ENCODE data around the gene GNAL.
"Not testable (repeated sequence)": the region's sequence is repeated elsewhere in the genome, so short reads cannot be mapped to it uniquely, and the experiment has no call there.

The GNAL gene

DNA sequence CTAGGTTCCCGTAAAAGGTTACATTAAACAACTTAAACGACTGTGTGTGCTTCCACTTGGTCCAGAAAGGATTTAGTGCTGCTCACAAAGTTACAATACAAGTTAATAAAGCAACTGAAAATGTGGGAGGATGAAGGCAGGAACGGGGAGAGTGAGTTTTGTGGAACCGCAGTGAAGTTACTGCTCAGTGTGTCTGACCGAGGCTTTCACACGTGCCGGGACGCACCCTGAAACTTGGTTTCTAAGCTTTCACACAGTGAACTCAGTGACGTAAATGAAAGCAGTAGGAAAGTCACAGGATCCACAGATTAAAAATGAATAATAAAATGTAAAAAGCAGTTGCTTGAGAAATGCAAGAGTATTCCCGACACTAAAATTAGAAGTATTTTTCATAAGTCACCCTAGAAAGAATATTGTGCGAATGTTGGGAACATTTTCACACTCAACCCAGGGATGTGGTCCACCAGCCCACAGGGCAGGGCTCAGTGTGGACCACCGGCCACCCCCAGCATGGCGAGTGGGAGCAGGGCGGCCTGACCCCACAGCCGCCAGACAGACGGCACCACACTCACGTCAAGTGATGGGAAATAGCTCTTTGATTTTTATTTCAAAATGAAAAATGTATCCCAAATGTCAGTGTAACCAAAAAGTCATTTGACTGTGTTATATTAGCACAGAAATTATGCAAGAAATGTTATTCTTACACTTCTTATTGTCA, 129.6 kb downstream of the GNAL start:
- DNase-seq, result no peak

DNA sequence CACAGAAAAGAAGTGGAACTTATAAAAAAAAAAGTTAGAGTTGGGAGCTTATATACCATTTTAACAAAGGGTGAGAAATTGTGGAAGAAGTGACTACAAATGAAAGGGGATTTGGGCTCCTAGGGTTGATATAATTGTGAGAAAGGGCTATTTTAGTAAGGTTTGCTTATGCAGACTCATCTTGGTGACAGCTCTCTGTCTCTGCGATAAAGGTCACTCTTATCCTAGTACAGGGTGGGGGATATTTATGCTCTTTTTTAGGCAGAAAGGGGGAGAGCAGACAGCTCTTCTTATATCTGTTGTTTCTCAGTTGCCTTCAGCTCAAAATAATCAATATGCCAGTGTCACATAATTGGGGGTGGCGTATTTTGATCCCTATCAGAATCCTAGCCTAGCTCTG, 130.9 kb downstream of the GNAL start:
- no peak for DNase-seq

DNA sequence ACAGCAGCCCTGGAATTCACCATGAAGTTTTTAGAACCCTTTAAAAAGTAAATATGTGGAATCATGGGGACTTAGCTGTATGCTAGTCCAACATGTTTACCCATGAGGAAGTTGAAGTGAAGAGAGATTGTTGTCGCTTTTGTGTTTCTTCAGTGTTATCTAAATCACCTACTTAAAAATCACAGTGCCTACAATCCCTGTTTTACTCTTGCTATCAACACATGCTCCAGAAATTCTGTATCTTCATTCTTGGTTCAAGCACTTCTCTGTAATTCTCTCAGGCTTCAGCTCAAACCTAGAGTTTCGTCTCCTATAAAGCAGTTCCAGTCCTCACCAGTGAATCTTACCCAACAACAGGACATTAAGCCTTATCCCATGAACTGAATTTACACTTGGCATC, 131.6 kb downstream of the GNAL start:
- DNase-seq, result no peak

DNA sequence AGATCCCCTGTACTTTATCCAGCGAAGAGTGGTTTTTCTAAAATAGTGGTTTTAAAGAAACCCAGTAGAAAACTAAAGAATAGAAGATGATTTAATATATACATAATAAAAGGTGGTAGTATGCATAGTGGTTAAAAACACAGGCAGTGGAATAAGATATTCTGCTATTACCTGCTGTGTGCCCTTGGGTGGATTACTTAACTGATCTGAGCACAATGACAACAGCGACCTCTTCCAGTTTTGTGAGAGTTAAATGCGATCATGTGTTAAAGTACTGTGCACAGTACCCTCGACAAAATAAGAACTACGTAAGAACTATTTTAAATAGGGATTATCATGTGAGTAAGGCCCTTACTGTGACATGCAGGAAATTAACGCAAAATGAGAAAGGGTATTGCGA, 132.1 kb downstream of the GNAL start:
- no peak for DNase-seq

DNA sequence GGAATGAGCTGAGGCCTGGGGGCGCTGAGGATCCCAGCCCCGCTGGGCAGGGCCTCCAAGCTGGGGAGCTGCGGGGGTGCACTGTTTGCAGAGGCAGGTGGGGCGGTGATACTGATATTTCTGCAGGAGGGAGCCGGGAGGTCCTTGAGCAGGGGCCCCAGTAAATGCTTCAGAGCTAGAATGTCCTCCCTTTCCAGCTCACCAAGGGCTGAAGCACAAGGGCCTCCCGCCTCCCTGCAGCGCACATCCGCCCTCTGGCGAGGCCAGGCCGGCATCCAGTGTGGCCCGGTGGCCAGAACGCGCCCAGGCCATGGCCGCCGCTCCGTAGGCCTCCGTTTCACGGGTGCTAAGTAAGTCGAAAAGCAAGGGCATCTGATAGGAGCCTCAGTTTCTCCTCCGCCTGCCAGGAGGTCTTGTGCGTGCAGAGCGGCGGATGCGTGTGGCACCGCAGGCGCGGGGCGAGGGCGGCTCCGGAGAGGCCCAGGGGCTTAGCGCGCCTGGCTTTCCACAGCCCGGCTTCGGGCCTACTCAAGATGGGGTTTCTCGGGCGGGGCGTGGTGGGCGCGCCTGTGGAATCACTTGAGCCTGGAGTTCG, 132.7 kb downstream of the GNAL start:
- no peak for DNase-seq

DNA sequence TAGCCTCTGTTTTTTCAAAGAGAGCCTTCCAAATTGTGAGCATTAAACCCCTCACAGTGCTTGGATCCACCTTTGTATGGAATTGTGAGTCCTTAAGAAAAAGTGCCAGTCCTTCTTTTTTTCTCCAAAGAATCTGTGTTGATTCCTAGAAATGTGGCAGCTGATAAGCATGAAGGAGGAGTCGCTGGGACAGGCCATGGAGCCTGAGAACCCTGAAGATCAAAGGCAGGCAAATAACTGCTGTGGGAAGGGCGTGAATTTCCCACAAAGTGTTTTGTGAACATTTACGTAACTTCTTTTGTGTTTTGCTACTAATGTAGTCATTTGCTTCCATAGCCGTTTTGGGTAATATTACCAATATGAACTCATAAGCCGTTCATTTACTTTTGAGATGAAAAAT, 134.5 kb downstream of the GNAL start:
- DNase-seq, result no peak

GRCh38 chr18:11826836-11827235, 137.8 kb downstream of the GNAL start:
- no peak for DNase-seq

GRCh38 chr18:11828786-11829432, 139.8 kb downstream of the GNAL start:
- no peak for DNase-seq

DNA sequence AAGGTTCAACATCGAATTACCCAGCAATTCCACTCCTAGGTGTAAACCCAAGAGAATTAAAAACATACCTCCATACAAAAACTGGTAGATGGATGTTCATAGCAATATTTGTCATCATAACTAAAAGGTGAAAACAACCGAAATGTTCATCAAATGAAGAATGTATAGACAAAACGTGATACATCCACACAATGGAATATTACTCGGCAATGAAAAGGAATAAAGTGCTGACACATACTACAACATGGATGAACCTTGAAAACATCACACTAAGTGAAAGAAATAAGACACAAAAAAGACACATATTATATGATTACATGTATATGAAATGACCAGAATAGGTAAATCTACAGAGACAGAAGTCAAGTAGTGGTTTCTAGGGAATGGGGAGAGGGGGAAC, 141.5 kb downstream of the GNAL start:
- DNase-seq, result no peak

GRCh38 chr18:11831921-11832320, 142.9 kb downstream of the GNAL start:
- DNase-seq, result no peak

DNA sequence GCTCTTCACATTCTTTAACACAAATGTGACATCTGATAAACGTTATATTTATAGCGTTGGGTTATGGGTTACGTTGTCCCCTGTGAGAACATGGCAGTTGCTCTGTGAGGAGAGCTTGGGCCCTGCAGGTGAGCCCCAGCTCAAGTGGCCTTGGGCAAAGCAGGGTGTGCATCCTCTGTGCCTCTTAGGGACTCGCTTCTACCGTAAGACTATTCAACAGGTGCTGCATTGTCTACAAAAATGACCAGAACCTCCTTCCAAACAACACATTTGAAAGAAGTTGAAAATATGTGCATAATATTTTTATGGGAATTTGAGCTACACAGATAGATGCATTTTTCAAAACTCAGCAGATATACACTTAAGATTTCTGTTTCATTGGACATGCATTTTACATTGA, 145.7 kb downstream of the GNAL start:
- no peak for DNase-seq

DNA sequence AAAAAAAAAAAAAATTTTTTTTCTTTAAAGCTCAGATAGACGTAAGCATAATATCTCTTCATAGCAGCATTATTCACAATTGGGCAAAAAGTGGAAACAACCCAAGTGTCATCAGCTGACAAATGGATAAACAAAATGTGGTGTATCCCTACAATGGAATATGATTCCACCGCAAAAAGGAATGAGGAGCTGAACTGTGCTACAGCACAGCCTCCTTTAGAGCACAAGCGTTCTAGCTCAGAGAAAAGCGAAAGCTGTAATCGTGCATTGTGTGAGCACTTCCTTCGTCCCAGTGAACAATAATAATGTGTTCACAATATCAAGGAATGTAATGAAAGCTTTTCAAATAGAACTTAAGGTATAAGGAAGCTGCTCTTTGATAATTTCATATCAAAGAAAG, 150.5 kb downstream of the GNAL start:
- DNase-seq, result no peak

- no peak for DNase-seq
Measured at GRCh38 chr18:11840493-11840892, 151.4 kb downstream of the GNAL start.

GRCh38 chr18:11842562-11842961, 153.5 kb downstream of the GNAL start:
- DNase-seq, result no peak

- DNase-seq, result no peak
Measured at GRCh38 chr18:11844436-11844835, 155.4 kb downstream of the GNAL start.

DNA sequence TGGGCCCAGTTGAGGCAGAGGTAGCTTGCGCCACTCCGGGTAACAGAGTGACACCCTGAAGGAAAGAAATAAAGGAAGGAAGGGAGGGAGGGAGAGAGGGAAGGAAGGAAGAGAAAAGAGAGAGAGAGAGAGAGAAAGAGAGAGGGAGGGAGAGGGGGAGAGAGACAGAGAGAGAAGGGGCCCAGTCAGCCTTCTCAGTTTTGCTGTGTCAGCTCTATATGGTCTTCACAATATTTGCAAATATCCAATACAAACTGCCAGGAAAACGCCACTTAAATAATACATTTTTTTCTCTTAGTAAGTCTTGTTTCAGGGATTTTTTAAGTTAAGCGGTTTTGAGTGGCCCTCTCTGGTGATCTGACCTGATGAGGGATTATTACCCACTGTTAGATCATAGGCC, 156.6 kb downstream of the GNAL start:
- DNase-seq, result no peak

- DNase-seq, result no peak
Measured at GRCh38 chr18:11847811-11848210, 158.7 kb downstream of the GNAL start.

GRCh38 chr18:11849279-11849678, 160.2 kb downstream of the GNAL start:
- DNase-seq, result no peak

DNA sequence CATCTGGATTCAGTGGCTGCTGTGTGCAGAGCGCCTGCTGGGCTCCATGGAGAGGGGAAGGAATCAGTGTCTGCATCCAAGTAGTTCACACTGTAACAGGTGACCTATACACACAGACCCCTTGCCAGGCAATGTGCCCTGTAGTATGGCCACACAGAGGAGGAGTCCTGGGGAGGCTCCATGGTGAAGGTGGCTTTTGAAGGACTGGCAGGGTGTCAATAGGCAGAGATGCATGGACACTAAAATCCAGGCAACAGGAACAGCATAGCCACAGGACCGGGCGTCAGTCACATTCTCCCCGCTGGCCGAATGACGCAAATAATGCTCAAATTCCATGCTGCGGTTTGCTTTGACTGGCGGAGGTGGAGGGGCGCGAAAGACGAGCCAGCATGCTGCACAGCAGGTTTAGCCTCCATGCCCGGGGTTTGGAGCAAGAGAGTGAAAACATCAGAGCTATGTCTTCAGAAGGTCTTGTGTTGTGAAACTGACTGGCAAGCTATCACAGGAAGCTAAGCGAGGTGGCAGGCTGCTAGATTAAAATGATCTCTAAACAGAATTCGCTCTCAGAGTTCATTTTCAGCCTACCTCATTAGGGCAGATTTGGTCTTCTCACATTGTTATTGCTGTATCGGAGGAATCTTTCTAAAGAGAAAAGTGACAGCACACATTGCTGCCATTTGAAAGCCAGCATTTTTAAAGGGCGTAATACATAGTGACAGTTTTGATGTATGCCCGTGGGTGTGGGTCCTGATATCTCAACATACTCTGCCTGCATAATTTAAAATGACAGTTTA, 161.0 kb downstream of the GNAL start:
- DNase-seq, result no peak

GRCh38 chr18:11850821-11851145, 161.7 kb downstream of the GNAL start:
- no peak for DNase-seq

DNA sequence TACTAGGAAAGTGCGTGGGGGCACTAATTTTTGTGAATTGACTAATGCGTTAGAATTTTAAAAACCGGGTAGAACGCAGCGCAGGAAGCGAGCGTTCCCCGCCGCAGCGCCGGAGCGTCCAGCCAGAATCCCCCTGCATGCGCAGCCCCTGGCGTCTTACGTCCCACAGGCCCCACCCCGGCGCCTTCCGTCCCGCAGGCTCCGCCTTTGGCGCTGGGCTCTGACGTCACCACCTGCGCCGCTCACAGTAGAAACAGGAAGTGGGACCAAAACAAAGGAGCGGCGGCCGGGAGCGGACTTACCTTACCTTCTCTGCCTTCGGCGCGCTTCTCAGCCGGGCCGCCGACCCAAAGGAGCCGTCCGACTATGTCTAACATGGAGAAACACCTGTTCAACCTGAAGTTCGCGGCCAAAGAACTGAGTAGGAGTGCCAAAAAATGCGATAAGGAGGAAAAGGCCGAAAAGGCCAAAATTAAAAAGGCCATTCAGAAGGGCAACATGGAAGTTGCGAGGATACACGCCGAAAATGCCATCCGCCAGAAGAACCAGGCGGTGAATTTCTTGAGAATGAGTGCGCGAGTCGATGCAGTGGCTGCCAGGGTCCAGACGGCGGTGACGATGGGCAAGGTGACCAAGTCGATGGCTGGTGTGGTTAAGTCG, 162.2 kb downstream of the GNAL start, which contains the start of gene CHMP1B:
Gene CHMP1B (plus strand): TSS at position 268 of the 660 bp plus-strand sequence. CDS start 99 bp downstream, at position 367.
- peak; percentile 55 for DNase-seq

GRCh38 chr18:11851806-11852337, 162.8 kb downstream of the GNAL start:
- DNase-seq, result no peak

DNA sequence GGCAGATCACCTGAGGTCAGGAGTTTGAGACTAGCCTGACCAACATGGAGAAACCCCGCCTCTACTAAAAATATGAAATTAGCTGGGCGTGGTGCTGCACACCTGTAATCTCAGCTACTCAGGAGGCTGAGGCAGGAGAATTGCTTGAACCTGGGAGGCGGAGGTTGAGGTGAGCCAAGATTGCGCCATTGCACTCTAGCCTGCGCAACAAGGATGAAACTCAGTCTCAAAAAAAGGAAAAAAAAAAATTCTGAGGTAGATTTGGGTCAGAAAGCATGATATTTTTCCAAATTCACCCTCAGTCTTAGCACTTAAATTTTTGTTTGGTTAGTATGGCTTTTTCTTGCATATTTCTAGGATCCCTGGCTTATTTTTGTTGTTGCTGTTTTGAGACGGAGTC, 165.5 kb downstream of the GNAL start:
- DNase-seq, result not testable (repeated sequence)
